GM21367 (cell line): Measurements from ENCODE around the gene PHACTR1.
"Not testable (repeated sequence)": the region's sequence is repeated elsewhere in the genome, so short reads cannot be mapped to it uniquely, and the experiment has no call there.

ENCODE experiments used
- ATAC-seq: cut with Tn5 transposase; IDR thresholded peaks from one replicate; pipeline ENCODE4 v1.9.1; 2021; ENCODE audit not compliant: unreplicated experiment

Gene PHACTR1

DNA sequence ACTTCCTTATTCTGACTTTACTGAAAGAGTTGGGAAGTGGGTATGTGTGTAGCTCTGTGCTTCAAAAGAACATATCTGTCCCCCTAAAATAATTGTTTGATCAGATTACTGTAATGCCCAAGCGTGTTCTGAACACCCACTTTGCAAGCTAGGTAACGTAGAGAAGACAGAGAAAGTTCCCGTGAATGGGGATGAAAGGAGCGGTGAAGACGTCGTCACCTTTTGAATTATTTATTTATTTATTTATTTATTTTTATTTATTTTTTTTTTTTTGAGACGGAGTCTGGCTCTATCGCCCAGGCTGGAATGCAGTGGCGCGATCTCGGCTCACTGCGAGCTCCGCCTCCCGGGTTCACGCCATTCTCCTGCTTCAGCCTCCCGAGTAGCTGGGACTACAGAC lies 228.0 kb downstream of the PHACTR1 start:
- ATAC-seq = not testable (repeated sequence)

DNA sequence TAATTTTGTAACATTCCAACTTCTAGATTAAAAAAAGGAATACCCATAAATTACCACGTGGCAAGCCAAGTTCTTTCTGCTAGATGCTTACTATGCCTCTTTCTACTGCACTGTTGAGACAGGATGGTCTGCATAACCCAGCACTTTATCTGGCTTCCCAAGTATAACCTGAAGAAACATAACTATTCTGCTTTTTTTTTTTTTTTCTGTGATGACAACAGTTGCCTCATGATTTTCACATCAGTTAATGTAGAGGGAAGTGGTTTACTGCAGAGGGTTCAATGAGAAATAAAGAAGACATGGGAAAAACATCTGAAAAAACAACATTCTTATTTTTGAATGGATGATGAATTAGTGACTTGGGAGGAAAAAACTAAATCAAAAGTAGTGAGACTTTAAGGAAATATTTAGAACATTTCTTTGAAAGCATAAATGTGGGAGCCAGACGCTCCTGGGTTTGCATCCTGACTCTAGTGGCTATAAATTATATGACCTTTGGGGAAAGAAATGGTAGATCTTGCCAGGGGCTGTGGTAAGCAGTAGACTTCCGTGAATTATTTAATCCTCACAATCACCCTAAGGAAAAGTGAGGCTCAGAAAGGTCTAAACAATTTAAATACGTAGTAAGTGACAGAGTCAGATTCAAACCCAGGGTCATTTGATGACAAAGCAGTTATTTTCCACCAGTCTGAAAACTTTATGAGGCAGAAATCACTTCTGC lies 230.7 kb downstream of the PHACTR1 start:
- ATAC-seq = no peak

DNA sequence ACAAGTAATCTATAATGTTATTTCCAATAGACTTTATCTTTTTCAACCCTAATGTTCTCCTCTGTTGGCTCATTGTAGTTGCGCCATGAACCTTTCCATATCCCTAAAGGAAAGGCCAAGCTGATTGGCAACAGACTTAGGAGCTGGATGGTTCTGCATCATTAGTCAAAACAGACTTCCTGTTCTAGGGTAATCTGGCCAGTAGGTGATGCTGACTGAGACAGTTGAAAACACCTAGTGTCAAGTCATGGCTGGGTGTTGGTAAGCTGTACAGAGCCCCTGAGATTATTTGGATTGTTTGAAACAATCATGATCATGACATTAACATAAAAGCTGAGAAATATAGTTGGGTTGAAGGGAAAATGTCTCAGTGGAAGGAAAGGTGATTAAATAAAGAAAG lies 231.4 kb downstream of the PHACTR1 start:
- ATAC-seq = no peak

DNA sequence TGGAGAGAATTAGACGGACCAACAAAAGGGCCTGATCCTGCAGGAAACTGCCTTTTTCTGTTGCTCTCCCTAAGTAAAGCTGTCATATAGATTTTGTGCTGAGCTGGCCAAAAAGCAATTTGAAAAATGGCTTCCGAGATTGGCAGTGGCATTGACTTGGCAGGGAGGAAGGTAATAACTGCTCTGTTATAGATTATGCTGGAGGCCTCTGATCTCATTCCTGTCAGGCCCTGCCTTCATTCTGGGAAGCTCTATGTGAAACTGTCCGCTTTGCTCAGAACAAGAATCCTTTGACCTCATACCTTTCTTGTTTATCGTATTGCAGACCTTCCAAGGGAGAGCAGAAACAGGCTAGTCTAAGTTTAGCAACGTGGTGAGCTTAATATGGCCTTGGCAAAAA lies 234.4 kb downstream of the PHACTR1 start:
- ATAC-seq = no peak

DNA sequence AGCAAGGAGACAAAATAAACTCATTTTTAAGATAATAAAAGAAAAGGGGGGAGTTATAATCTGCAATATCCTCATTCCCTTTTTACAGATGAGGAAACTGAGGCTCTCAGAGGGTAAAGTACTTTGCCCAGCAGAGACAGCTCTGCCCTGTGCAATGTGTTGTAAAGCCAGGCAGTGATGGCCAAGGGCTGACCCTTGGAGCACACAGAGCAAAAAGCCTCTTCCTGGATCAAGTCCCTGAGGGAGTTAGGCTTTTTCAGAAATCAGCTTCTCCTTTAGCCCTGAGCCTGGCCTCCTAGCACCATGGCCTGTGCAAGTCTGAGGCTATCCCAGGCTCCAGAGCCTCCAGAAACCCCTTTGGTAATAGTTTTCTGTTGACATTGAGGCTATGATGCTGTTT lies 234.8 kb downstream of the PHACTR1 start:
- no peak for ATAC-seq

DNA sequence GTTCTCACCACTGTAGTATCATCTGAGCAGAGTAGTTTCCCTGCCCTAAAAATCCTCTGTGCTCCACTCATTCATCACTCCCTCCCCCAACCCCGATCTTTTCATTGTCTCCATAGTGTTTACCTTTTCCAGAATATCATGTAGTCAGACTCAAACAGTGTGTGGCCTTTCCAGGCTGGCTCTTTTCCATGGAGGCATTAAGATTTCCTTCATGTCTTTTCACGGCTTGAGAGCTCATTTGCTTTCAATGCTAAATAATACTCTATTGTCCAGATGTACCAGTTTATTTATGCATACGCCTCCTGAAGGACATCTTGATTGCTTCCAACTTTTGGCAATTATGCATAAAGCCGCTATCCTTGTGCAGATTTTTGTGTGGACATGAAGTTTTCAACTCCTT lies 235.8 kb downstream of the PHACTR1 start:
- no peak for ATAC-seq

DNA sequence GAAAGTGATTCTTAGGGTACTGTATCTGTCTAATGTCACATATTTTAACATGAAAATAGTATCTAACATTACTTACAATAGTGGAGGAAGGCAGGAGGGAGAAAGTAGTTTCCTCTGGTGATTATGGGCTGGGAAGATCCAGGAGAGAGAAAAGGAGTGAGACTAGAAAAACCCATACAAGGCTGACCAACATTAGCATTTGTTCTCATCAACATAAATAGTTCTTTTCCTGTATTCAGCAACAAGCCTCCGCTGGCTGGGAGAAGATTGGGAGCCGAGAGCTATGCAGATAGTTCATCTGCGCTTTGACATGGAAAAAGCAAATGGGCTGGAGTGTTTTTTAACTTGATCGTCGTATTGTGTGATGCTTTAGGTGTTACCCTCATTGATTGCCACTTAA lies 239.4 kb downstream of the PHACTR1 start:
- no peak for ATAC-seq

DNA sequence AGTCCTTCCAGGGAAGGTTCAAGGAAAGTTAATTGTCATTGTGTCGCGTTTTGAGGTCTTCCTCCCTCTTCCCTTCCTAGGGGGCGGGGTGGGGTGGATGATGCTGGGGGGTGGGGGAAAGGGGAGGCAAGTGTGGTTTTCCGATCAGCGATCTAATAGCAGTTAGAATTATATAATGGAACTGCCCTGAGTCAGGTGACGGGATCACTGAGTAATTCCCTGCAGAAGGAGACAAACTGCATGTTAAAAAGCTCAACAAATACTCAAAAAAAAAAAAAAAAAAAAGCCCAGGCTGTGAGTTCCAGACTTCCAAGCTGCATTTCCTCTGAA lies 240.4 kb downstream of the PHACTR1 start:
- ATAC-seq = no peak

DNA sequence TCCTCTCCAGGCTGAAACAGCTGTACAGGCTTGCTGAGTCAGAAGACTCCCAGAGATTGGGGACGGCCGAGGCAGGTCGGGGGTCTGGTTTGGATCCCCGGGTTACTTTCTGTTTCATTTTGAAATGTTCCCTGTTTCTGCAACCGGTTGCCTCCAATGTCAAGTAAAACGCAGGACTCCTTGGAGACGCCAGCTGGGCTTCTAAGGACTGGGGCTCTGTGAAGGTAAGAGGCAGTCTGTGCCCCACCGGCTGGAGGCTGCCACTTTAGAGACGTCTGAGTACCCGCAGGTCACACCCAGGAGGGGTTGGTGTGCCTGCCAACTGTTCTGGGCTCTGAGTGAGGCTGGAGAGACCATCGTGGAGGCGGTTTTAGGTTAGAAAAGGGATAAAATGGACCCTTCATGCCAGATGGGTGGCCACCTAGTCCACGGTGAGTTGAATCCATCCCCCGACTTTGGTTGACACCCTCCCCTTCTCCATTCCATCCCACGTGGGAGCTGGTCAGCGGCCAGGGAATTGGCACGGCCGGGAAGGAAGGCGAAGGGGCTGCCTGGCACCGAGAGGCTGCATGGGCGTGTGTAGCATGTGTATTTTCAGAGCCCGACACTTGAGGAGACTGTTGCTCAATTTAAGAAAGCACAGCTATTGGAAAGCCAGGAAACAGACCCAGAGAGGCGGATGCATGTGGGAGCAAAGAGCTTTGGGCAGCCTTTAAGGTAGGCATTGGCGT lies 240.9 kb downstream of the PHACTR1 start:
- ATAC-seq = no peak

DNA sequence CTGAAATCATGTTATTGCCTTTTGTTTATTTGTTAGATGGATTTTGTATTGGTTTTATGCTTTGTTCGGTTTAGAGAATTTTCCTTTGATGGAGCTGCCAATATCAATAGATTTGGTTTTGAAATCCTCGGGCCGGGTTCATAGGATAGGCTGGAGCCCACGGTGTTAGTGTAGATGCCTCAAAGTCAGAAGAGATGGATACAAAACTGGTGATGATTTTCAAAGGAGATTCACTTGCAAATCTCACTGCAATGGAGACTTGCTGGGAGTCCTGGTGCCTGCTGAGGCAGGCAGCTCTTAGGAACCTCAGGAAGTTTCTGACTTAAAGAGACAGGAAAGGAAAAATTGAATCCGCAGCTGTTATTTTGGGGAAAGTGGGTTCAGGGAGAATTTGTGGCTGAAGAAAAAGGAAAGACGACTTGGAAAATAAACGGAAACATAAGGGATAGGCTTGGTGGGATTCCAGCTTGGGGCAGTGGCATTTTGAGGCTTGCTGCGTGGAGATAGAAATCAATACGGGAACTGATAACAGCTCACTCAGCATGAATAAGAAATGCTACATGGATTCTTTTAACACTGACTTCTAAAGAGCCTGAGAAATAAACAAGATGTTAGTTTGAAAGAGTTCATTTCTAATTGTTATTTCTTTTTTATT lies 241.6 kb downstream of the PHACTR1 start:
- no peak for ATAC-seq

DNA sequence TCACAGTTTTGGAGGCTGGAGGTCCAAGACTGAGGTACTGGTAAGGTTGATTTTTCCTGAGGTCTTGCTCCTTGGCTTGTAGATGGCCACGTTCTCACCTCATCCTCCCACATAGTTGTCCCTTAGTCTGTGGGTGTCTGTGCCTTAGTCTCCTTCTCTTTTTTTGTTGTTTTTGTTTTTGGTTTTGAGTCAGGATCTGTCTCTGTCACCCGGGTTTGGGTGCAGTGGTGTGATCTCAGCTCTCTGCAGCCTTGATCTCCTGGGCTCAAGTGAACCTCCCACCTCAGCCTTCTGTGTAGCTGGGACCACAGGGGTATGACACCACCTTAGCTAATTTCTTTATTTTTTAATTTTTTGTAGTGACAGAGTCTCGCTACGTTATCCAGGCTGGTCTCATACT lies 245.2 kb downstream of the PHACTR1 start:
- no peak for ATAC-seq

DNA sequence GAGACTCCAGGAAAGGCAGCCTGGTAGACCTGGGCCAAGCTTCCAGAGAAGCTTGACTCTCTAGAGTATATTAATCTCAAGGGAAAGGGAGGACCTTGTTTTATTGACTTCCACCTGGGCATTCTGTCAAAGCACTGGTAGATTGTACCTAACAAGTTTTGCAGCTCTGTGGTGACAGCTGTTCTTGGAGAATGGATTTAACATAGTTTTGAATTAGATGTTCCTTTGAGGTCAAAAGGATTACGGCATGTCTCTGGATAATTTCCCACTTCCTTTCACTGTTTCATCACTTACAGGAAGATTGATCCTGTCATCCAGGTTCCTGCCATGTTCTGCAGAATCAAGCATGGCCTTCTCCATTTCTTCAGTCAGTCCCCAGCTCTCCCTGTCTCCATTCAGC lies 246.0 kb downstream of the PHACTR1 start:
- ATAC-seq = no peak

DNA sequence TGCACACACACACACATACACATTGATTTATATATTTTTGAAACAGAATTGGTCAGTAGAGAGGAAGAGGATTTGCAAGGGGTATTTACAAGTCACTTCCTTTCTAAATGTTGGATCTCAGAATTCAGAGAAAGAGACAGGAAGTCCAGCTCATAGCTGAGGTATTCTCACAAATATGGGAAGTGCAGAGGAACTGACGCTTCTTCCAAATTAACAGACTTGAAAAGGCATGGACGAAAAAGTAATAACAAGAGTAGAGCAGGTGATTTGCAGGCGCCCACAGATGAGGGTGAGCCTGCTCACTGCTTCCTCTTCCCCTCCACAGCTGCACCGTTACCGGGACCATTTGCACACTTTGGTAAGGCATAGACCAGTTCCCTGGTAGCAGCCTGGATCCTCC lies 246.4 kb downstream of the PHACTR1 start:
- no peak for ATAC-seq

DNA sequence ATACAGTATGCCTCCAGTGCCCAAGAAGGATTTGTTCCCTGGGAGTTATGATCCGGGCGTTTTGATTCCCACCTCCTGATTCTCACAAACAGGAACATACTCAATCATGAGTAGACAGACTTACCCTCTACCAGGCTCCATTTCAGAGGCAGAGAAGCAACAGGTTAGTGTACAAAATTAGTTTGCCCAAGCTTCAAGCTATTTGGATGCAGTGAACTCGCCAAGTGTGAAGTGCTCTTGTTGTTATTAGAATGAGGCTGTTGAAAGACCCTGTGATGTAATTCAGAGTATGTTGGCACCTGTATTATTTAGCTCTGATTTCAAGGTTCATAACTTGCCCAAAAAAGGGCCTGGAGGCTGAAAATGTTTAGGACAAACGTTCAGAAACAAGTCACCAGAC lies 247.0 kb downstream of the PHACTR1 start:
- ATAC-seq = no peak

DNA sequence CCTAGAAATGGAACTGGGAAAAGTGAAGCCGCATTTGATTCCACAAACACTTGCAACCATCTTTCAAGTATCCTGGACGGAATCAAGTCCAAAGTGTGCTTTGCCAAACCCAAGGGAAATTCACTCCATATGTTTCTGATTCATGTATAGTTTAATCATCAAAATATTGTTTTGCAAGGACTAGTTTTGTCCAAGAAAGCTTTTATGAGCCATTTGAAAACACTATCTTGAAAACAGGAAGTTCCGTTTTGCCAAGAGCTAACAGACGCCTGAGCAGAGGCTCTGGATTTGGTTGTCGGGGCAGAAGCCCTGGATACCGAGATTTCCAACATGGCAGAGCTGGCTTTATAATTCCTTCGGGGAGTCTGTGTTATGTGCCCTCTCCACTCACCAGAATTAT lies 251.1 kb downstream of the PHACTR1 start:
- ATAC-seq = no peak

DNA sequence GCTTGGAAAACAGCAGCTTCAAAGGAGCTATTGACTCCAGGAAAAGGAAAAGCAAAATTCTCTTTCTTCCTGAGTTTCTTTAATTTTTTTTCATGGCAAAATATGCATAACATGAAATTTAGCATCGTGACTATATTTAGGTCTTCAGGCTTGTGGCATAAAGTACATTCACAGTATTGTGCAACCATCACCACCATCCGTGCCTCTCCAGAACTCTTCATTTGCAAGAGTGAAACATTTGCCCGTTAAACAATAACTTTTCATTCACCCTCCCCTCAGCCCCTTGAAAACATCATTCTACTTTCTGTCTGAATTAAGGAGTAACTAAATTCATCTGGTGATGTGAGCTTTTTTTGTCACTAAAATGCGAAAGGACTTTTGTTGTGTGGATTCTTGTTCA lies 251.7 kb downstream of the PHACTR1 start:
- ATAC-seq = no peak

DNA sequence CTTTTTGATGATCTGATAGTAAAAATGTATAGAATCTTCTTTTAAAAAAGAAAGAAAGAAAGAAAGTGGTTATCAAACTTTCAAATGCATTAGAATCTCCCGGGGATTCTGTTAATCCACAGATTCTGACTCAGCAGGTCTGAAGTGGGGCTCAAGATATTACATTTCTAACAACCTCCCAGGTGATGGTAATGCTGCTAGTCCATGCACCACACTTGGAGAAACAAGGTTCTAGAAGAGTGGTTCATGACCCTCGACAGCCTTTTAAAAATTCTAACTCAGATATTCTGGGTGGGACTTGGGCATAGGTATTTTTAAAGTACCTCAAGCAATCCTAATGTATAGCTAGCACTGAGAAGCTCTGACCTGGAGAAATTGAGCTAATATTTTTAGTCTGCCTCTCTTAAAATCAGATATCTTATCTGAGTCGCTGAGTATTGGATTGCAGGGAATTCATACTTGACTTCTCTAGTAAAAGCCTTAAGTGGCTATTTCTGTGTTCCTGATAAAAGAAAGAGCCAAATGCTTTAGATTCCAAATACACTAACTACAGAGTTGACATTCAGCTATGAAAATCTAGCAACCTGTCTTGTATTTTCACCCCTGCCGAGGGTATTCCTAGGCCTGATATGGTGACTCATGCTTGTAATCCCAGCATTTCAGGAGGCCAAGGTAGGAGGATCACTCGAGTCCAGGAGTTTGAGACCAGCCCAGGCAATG lies 252.4 kb downstream of the PHACTR1 start:
- no peak for ATAC-seq

DNA sequence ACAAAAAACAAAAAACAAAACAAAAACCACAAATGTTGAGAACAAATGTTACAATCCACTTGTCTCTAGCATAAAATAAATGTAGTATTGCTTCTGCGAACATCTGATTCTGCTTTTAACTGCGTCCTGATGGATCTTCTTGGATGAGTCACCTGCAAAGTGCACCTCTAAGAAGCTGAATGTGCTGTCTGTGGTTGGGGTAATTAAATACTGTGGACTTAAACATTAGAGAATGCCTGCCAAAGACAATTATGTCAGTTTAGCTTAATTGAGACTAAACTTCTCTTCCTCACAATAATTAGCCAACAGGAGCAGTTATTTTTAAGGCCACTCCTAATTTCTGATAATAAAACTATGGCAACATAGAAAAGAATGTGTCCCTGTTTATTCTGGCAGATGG lies 253.4 kb downstream of the PHACTR1 start:
- ATAC-seq = no peak

DNA sequence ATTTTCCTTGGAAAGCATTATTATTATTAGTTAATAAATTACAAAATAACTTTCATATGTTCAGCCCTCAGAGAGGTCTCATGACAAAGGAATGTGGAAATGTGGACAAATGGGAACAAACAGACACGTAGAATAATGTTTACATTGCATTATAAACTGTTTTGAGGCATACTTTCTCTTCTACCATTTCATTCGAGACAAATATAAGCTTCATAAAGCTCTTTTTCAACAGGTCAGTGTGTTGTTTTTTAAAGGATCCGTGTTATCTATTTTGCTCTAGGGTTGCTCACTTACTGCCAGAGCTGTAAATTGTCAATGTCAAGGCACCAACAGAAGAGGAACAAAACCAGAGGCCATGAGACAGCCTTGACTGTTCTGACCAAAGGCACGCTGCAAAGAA lies 256.8 kb downstream of the PHACTR1 start:
- ATAC-seq = no peak

DNA sequence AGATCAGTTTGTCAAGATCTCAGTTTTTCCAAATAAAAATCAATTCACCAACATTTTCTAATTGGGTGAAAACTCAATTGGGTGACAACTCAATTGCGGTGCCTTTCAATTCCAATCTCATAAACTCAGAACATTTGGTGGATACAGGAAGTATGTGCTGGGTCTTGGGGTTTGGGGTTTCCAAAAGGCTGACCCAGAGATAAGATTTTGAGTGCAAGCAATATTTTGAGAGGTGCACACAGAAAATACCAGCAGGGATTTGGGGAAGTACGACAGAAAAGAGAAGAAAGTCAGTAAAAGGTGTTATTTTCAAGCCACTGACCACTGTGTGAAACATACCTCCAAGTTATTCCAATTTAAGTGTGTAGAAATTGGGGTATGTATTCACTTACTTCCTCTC lies 258.0 kb downstream of the PHACTR1 start:
- ATAC-seq = no peak

DNA sequence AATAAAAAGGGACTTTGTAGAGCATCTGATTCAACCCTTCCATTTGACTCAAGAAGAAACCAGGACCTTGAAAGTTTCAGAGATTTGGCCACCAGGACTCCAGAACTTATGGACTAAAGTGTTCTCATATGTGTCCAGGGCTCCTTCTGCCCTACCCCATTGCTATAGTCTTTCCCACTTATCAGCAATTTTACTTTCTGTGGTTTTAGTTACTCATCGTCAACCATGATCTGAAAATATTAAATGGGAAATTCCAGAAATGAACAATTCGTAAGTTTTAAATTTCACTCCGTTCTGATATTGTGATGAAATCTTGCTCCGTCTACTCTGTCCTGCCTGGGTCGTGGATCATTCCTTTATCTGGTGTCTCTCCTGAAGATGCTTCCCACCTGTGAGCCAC lies 259.8 kb downstream of the PHACTR1 start:
- no peak for ATAC-seq

DNA sequence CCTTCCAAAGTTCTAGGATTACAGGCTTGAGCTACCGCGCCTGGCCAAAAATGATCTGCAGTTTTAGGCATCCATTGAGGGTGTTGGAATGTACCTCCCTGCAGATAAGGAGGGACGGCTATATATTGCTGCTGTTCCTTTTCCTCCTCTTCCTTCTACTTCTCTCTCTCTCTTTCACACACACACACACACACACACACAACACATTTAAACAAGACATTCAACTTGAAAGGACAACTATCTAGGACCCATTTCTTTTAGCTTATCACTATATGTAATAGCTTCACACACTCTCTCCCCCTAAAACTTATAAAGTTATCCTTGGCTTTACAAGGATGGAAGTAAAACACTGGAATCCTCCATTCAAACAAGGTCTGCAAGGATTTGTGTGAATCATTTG lies 260.6 kb downstream of the PHACTR1 start:
- no peak for ATAC-seq
